Measurements from ENCODE around the gene SLC7A8. TPM values are rescaled to one million over a fixed set of nuclear protein-coding genes. Genes with fewer than 3 reads are reported as not detected.

The SLC7A8 gene
- total RNA-seq, 1 experiment from 2014 or later: 0.03 TPM

- DNase-seq (ENCODE audit: low spot score): no peak
These were observed 895 bp downstream of the SLC7A8 start for GRCh38 chr14:23182372-23183157.

DNA sequence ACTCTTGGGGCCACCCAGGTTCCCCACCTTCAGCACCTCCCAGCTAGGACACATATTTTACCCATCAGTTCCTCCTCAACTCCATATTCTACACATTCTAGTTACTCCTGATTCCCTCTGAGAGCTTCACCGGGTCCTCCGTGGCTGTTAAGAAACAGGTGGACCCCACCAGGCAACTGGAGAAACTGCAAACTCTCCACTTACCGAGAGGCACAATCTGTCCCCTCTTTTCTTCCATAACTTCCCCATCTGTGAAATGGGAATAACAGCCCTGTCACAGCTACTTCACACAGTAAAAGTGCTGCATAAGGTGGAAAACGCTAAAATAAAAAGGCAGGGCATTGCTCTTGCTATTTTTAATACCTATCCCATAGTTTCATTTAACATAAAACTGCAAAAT lies 1.5 kb downstream of the SLC7A8 start:
- DNase-seq (ENCODE audit: low spot score): no peak

- no peak for DNase-seq (ENCODE audit: low spot score)
These were observed 2.0 kb downstream of the SLC7A8 start for GRCh38 chr14:23181453-23181852.

- DNase-seq (ENCODE audit: low spot score): no peak
These were observed 6.3 kb downstream of the SLC7A8 start for GRCh38 chr14:23177181-23177580.

DNA sequence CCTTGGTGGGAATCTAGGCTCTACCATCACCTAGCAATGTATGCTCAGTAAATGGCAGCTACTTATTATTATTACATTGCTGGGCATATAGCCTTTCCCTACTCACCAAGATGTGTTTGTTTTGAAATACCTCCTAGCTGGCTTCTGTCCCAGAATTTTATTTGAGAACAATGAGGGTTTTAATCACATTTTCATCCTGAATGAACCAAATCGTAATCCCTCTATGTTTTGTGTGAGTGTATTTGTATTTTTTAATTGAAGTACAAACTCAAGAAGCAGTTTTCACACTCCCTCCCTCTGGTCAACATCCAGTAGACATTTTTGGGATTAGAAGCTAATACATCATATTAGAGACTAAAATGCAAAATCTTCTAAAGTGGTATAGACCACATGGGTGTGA lies 7.6 kb downstream of the SLC7A8 start:
- DNase-seq (ENCODE audit: low spot score): no peak

GRCh38 chr14:23174296-23175184 lies 8.9 kb downstream of the SLC7A8 start:
- no peak for DNase-seq (ENCODE audit: low spot score)

DNA sequence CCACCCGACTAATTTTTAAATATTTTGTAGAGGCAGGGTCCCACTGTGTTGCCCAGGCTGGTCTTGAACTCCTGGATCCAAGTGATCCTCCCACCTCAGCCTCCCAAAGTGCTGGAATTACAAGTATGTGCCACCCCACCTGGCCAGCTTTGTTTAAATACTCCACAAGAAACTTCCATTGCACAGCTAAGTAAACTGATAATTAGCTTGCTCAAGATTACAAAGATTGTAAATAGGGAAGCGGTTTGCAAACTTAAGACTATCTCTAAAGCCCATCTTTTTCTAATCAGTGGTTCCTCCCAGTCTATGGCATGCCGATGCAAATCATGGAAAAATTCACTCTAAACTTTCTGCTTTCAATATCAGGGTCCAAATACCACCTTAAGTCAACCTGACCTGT lies 9.7 kb downstream of the SLC7A8 start:
- no peak for DNase-seq (ENCODE audit: low spot score)

GRCh38 chr14:23173031-23173430 lies 10.4 kb downstream of the SLC7A8 start:
- DNase-seq (ENCODE audit: low spot score): no peak

GRCh38 chr14:23172574-23172973 lies 10.9 kb downstream of the SLC7A8 start:
- no peak for DNase-seq (ENCODE audit: low spot score)

DNA sequence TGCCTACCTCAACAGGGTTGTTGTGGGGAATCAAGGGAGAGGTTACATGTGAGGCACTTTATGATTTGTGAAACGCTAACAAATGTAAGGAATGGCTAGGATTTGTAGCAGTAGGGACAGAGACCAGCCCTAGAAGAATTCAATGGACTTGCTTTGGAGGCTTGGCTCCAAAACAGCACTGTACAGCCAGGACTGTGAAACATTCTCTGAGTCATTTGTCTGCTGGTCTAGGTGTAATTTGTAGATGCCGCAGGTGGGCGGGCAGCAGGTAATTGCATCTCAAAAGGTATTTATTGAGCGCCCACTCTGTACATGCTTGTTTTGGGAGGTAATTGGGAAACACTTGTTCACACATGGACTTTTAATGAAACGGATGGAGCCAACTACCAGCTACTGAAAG lies 11.4 kb downstream of the SLC7A8 start:
- DNase-seq (ENCODE audit: low spot score): no peak

GRCh38 chr14:23171222-23171975 lies 12.1 kb downstream of the SLC7A8 start:
- DNase-seq (ENCODE audit: low spot score): no peak

- DNase-seq (ENCODE audit: low spot score): no peak
These were observed 13.8 kb downstream of the SLC7A8 start for GRCh38 chr14:23169622-23170021.

- DNase-seq (ENCODE audit: low spot score): no peak
These were observed 15.2 kb downstream of the SLC7A8 start for GRCh38 chr14:23168246-23168645.

GRCh38 chr14:23167116-23167847 lies 16.2 kb downstream of the SLC7A8 start:
- DNase-seq (ENCODE audit: low spot score): no peak

DNA sequence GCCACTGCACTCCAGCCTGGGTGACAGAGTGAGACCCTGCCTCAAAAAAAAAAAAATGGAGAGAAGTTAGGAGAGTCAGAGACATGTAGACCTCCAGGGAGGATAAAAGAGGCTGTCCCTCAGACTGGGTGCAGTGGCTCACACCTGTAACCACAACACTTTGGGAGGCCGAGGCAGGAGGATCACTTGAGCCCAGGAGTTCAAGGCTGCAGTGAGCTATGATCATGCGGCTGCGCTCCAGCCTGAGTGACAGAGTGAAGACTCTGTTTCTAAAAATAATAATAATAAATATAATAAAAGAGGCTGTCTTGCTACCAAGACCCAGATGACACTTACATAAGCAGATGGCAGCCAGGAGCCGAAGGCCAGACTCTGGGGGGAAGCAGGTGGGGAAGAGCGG lies 18.5 kb downstream of the SLC7A8 start:
- no peak for DNase-seq (ENCODE audit: low spot score)

- no peak for DNase-seq (ENCODE audit: low spot score)
These were observed 19.2 kb downstream of the SLC7A8 start for GRCh38 chr14:23164250-23164649.

GRCh38 chr14:23163830-23164229 lies 19.6 kb downstream of the SLC7A8 start:
- no peak for DNase-seq (ENCODE audit: low spot score)

DNA sequence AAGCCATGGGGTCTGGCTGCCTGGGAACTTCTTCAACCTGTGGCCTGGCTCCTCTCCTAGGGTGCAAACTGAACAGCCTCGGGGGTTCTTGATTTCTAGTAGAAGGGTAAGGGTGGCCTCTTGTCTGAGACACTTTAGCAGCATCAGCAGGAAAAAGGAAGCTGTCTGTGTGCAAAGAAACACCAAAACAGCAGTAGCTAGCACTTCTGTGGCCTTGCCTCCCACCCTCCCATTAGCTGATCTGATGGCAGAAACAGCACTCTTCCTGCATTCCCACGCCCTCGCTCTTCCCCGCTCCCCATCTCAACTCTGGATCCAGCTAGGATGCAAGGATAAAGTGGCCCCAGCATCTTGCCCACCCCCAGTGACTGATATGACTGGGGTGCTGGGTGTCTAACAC lies 20.7 kb downstream of the SLC7A8 start:
- no peak for DNase-seq (ENCODE audit: low spot score)

DNA sequence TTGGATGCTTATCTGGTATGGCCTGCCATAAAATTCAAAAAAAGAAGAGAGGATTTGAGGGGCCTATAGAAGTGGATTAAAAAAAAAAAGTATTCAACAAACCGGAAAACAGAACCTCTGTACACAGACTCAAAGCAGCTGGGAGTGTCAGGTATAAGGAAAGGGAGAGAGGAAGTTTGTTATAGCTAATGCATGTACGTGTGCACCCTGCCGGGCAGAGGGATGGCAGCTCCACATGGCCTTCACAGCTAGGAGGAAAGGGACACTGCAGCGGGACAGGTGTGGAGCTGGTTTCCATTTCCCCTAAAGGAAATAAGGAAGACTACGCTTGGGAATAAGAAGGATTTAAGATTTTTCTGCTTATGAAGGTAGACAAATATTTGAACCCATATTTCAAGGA lies 21.5 kb downstream of the SLC7A8 start:
- no peak for DNase-seq (ENCODE audit: low spot score)

DNA sequence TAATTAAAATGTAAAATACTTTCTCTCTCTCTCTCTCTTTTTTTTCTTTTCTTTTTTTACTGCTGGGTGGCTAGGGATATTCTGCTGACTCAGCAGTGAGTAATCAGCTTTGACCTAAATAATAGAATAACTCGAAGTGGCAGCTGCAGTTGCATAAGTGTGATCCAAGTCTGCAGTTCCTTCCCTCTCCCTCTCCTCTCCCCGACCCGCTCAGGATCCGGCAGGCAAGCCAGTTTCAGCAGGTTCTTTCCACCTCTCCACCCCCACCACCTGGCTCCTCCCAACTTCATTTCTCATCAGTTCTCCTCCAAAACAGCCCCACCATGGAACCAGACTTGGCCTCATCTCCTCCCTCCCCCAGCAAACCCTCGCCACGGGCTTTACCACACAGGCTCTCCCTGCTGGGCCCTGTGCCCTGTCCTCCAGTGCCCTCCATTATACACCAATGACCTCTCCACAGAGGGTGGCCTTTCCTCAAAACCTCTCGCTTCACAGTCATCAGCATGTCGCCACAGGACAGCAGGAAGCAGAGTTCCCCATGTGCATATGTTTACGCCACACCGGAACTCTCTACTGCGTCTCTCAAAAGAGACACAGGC lies 22.4 kb downstream of the SLC7A8 start:
- no peak for DNase-seq (ENCODE audit: low spot score)

GRCh38 chr14:23159532-23159931 lies 23.9 kb downstream of the SLC7A8 start:
- DNase-seq (ENCODE audit: low spot score): no peak
